NCI-H1417 (cell line): Measurements from ENCODE around the gene CTNNBIP1.

Source experiments
- DNase-seq, 3 experiments: peaks; one replicate each; lab custom pipeline; 2025; lab: John Stamatoyannopoulos, UW

Gene CTNNBIP1

GRCh38 chr1:9877962-9878361 is 32.1 kb downstream of the CTNNBIP1 start:
- peak; percentile 63 to 77 (median 64) for DNase-seq

DNA sequence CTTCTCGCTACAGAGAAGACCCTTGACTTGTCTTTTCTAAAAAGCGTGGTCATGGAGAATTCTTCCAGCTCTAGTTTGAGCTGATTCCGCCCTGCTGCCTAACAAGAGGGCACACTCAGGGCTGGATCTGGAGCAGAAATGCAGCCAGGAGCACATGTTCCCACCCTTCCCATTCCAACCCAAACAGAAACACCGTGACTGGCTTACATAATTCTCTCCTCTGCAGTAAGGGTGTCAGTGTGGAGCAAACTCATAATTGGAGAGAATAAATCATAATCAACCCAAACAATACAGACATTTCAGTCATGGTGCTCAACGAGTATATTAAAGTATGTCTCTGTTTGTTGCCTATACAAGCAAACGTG is 34.5 kb downstream of the CTNNBIP1 start:
- peak in 1 of 3 experiments; percentile 42 for DNase-seq

DNA sequence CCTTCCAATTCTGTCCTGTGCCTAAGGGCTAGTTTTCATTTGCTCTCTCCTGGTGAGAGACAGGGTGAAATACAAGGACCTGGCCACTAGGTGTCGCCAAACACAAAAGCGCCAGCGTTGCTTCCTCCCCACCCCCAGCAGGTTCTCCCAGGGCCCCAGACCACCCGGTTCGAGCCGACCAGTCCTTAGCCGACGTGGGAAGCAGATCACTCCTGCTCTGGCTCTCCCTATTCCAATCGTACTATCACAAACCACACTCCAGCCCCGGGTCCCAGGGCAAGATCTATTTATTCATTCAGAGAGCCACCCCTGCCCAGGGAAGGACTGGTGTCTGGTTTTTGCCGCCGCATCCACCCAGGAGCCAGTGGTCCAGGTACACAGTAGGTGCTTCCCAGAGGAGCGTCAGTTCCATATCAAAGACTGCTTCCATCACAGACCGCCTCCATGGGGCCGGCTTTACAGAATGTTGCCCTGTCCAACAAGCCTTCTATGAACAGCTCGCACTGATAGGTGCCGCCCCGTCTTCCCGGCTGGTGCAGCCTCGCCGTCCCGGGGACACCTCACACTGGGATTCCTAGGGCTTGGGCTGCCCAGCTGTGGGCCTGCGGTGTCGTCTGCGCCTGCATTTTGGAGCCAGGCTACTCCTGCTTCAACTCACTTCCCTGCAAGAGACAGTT is 35.0 kb downstream of the CTNNBIP1 start:
- peak; percentile 64 to 83 (median 68) for DNase-seq

DNA sequence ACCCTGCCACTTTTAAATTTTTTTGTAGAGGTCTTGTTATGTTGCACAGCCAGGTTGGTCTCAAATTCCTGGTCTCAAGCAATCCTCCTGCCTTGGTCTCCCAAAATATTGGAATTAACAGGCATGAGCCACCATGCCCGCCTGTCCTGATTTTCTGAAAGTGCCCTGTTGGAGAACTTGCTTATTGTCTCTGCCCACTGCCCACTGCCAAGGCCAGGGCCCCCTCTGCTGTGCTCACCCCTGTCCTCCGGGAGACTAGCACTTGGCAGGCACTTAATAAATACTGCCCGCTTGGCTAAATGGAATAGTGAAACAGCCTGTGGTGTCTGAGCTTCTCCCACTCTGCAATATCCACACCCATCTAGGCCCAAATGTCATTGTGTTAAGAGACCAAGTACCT is 35.7 kb downstream of the CTNNBIP1 start:
- DNase-seq, result no peak

DNA sequence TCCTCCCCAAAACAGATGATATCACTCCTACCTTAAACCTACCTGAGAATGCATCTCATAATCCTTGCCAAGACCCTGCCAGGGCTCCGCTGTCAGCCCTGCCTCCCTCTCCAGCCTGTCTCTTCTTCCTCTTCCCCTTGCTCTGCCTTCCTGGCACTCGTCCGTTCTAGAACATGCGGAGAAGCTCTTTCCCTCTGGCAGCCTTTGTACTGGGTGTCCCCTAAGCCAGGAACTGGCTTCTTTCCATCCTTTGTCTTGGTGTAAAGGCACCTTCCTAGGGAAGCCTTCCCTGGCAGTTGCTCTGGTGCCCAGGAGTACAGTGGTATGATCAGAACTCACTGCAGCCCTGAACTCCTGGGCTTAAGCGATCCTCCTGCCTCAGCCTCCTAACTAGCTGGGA is 36.1 kb downstream of the CTNNBIP1 start:
- DNase-seq, result no peak

GRCh38 chr1:9873385-9873784 is 36.7 kb downstream of the CTNNBIP1 start:
- no peak for DNase-seq

- DNase-seq, result no peak
Observed at GRCh38 chr1:9872430-9873165, 37.5 kb downstream of the CTNNBIP1 start.

GRCh38 chr1:9871707-9872425 is 38.2 kb downstream of the CTNNBIP1 start:
- no peak for DNase-seq

DNA sequence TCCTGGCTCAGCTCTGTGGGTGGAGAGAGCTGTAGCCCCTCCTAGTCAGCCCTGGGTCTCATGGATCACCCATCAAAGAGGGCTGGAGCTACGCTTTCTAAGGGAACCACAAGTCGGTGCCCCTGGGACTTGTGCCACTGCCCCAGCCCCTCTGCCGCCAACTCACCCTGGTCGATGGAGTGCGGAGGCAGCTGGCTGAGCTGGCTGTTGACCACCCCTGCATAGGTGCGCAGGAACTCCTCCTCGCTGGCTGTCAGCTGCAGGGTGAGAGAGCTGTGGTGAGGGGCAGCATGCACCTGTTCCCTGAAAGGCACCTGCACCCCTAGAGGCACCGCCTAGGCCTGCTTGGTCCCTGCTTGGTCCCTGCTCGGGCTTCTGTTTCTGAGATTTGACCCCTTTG is 39.0 kb downstream of the CTNNBIP1 start:
- no peak for DNase-seq

GRCh38 chr1:9870572-9870971 is 39.5 kb downstream of the CTNNBIP1 start:
- no peak for DNase-seq

DNA sequence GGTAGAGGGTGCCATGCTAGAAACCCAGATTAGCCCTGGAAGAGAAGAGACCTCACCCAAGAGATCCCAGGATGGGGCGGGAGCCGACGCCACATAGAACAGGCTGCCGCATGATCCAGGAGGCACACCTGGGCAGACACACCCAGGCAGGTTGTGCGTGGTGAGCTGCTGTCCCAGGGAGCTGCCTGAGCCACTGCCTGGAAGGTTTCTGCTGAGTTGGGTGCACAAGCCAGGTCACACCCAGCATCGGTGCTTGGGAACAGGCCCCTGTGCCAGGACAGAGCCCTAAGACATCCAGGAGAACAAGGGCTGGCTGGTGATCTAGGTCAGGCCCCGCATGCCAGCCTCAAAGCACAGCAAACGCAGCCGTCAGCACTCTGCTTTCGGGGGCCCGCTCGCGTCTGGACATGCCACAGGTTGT is 40.2 kb downstream of the CTNNBIP1 start:
- DNase-seq, result no peak

DNA sequence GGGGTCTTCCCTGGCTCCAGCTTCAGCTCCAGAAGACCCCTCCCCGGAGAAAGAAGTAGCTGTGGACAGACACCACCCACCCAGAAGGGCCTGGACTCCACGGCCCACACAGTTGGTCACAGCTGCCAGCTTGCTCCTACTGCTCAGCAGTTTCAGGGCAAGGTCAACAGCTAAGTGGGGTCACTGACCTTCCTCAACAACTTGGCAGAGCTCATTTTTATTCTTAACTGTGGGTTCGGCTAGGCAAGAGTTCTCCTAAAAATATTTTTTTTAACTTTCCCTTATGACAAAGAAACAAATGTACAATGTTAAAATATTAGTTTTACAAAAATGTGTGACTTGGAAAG is 41.9 kb downstream of the CTNNBIP1 start:
- DNase-seq, result no peak

DNA sequence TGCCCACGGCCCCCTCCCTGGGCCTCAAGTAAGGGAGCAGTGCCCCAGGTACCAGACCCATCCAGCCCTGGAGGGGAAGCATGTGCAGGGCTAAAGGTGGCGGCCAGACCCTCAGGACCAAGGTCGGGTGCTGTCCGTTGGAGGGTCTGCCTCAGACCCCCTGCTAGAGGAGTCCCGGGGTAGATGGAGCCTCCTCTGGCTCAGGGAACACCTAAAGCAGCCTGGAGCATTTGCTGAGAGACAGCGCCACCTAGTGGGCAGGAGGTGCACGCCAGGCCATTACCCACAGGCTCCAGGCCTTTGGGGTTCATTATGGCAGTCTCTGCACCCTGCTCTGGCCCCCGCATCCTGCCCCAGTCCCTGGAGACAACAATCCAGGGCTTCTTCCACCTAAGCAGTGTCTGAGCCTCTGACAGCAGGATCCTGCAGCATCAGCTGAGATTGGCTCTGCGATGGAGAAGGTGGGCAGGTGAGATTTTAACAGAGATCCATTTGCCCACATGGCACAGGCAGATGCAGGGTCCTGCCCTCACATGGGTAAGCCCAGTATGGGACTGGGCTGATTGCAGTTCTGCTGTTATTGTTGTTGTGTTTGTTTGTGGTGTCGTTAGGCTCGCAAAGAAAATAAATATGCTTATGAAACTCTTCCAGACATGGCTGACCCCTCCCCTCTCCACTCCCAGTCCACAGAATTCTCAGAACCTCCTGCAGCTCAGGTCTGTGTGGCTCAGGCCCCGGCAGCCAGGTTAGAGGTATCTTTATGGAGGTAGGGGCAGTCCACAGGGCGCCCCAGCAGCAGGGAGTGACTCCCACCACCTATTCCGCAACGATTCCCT is 42.4 kb downstream of the CTNNBIP1 start:
- peak; percentile 51 to 77 (median 73) for DNase-seq

GRCh38 chr1:9866836-9867235 is 43.2 kb downstream of the CTNNBIP1 start:
- DNase-seq, result no peak

- no peak for DNase-seq
Observed at GRCh38 chr1:9865724-9866123, 44.3 kb downstream of the CTNNBIP1 start.

GRCh38 chr1:9863371-9863770 is 46.7 kb downstream of the CTNNBIP1 start:
- DNase-seq, result no peak

DNA sequence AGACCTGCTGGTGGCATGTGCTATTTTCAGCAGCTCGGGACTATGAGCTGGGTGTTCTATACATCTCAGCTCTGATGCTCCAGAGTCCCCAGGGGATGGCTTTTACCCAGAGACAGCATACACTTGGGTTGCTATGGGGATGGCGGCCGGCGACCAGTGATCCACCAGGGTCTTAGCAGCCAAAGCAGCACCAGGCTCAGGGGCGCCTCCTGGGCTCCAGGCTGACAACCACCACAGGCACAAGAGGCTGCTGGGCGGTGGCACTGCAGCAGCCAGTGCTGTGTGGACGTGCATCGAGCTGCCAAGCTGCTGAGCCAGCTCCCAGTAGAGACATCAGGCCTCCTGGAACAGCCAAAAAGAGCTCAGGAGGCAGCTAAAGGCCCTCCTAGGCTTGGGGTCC is 48.7 kb downstream of the CTNNBIP1 start:
- peak in 2 of 3 experiments; percentile 24 to 47 for DNase-seq

GRCh38 chr1:9860887-9861286 is 49.2 kb downstream of the CTNNBIP1 start:
- DNase-seq, result no peak

GRCh38 chr1:9859281-9860014 is 50.6 kb downstream of the CTNNBIP1 start:
- DNase-seq, result no peak

DNA sequence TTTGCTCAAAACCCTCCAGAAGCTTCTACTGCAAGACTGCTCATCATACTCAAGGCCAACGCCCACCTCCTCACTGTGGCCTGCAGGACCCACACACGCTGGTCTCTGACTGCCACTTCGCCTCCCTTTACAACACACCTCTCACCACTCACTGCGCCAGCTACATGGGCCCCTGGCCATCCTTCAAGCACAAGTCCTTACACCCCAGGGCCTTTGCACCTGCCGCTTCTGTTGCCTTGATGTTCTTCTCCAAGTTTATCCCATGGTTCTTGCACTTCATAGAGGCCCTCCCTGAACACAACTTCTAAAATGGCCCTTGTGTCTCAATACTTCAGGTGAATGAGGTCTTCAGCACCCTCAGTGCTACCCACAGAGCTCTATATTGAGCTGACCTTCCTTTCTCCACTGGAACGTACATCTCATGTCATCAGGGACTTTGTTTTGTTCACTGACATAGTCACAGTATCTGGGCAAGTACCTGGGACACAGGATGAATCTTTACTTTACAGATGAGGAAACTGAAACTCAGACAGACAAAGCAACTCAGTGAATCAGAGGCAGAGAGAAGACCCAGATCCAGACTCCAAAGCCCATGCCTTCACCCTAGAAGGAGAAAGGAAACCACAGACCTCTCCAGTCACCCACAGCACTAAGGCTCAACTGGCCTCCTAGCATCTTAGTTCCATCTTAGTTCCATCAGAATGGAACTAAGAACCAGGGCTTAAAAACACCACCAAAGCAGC is 51.6 kb downstream of the CTNNBIP1 start:
- DNase-seq, result no peak

DNA sequence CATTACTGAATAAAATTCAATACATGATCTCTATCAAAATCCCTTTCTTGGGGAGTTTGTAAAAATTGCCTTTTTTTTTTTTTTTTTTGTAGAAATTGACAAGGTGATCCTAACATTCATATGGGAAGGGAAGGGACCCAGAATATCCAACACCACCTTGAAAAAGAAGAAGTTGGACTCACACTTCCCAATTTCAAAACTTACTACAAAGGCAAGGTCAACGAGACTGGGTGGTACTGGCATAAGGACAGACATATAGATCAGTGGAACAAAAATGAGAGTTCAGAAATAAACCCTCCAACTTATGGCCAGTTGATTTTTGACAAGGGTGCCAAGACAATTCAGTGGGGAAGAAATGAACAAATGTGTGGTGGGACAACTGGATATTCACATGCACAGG is 54.9 kb downstream of the CTNNBIP1 start:
- DNase-seq, result no peak
